GM20000 (cell line): ENCODE results near the gene ALAS1.

Experiments
- DNase-seq: peaks from one replicate; pipeline ENCODE4 v3.0.0; 2012; ENCODE audit warnings: low spot score
- CTCF ChIP-seq: IDR thresholded peaks from 2 replicates; pipeline ENCODE4 v1.5.1; 2012; ENCODE audit warnings: mild to moderate bottlenecking, control low read depth; ENCODE audit errors: extremely low read depth, missing control alignments

Gene ALAS1

GRCh38 chr3:52222319-52223221, 24.6 kb downstream of the ALAS1 start:
- TF ChIP-seq CTCF: no peak
- DNase-seq: no peak

- DNase-seq: no peak
- TF ChIP-seq CTCF: no peak
Observed at GRCh38 chr3:52223449-52224408, 25.8 kb downstream of the ALAS1 start.

- TF ChIP-seq CTCF: no peak
- peak; percentile 87 for DNase-seq
Observed at GRCh38 chr3:52225452-52226228, 27.7 kb downstream of the ALAS1 start, which contains the start of gene TLR9. TSS of gene TLR9 (minus strand) at chr3:52225645. CDS start at chr3:52225529, 116 bp downstream.

- TF ChIP-seq CTCF: no peak
- DNase-seq: no peak
Observed at GRCh38 chr3:52226229-52226817, 28.4 kb downstream of the ALAS1 start.

- no peak for DNase-seq
- no peak for TF ChIP-seq CTCF
Observed at GRCh38 chr3:52227117-52227516, 29.2 kb downstream of the ALAS1 start.

- TF ChIP-seq CTCF: no peak
- DNase-seq: no peak
Observed at GRCh38 chr3:52227766-52228165, 29.8 kb downstream of the ALAS1 start.
